HS-5 (cell line): ENCODE data around the gene RMI2.
"Not testable (repeated sequence)": the region's sequence is repeated elsewhere in the genome, so short reads cannot be mapped to it uniquely, and the experiment has no call there.

Experiments
- DNase-seq: peaks from one replicate; pipeline ENCODE4 v3.0.0-alpha.2; 2012; ENCODE audit warnings: low read depth

The RMI2 gene

GRCh38 chr16:11354733-11355574 is 9.7 kb downstream of the RMI2 start:
- DNase-seq: no peak

- DNase-seq: no peak
Observed at GRCh38 chr16:11355862-11356261, 10.6 kb downstream of the RMI2 start.

GRCh38 chr16:11356573-11357331 is 11.5 kb downstream of the RMI2 start:
- DNase-seq: no peak

DNA sequence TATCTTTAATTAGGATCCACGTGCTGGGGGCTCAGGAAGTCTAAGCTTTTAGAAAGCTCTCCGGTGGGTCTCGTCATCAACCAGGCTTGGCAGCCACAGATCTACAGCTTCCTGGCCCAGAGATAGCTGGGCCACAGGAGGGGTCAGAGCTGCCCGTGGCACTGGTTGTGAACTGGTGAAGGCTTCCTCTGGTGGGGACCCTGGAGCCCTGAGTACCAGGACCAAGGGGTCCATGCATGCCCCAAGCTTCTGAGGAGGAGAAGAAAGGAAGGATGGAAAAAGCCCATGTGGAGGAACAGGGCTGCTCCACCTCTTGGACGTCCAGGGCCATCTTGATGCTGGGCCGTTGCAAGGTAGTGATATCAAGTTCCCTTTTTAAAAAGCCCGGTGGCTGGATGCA is 13.3 kb downstream of the RMI2 start:
- no peak for DNase-seq

GRCh38 chr16:11359370-11359769 is 14.1 kb downstream of the RMI2 start:
- no peak for DNase-seq

DNA sequence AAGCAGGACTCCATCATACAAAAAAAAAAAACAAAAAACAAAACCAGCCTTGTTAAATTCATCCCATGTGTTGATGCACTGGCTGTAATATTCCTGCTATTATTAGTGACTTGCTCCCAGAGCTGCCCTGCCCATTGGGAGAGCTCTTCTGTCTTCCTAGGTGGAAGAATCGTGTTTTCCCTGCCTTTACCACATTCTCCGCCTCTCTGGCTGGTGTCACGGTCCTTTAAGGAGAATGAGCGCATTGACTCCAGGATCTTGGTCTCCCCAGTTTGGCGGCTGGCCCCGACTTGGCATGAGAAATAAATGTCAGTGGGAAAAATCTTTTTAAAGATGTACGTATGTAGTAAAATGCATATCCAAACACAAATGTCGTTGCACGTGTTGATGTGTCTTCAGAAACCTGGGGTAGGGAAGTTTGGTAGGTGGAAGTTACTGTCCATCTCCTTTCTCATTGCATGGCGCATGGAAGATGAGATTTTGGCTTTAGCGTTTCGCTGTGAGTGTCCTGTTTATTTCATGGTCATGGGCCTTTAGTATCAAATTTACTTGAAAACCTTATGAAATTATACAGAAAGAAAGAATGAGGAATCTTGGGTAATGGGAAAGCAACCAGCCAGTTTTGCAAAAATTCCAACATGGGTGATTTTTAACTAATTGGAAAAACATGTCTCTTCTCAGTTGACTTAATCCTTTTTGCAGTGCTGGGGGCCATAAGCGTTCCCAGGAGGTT is 15.5 kb downstream of the RMI2 start:
- DNase-seq: no peak

DNA sequence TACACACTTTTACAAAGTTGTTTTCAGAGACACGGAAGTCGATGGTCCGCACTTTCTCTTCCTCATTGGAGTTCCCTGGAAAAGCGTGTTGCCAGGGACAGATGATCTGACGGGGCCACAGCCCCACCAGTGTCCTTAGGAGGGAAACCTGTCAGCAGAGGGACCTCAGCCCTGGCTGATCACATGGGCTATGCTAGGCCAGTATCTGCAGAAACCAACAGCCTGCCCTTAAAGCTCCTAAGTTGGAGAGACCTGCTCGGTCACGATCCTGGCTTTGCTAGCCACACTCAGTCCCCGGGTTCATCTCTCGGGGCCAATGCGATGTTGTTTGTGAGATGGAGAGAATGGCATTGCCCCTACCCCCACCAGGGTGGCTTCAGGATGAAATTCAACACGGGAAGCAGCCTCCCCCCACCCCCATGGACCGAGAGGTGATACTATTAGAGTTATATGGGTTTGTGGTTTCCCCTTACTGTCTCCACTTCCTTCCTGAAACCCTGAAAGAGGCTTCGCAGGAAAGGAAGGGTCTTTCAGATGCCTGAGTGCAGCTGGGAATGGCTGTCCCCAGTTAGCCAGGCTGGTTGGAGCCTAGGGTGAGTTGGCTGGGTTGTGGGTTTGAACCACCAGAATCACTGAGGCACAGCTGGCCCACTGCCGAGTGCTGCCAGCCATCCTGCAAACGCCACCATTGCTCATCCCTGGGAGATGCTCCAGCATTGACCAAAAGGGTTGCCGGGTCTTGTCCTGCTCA is 16.6 kb downstream of the RMI2 start:
- no peak for DNase-seq

- DNase-seq: no peak
Observed at GRCh38 chr16:11363927-11364258, 18.6 kb downstream of the RMI2 start.

- DNase-seq: no peak
Observed at GRCh38 chr16:11367483-11367906, 22.2 kb downstream of the RMI2 start.

DNA sequence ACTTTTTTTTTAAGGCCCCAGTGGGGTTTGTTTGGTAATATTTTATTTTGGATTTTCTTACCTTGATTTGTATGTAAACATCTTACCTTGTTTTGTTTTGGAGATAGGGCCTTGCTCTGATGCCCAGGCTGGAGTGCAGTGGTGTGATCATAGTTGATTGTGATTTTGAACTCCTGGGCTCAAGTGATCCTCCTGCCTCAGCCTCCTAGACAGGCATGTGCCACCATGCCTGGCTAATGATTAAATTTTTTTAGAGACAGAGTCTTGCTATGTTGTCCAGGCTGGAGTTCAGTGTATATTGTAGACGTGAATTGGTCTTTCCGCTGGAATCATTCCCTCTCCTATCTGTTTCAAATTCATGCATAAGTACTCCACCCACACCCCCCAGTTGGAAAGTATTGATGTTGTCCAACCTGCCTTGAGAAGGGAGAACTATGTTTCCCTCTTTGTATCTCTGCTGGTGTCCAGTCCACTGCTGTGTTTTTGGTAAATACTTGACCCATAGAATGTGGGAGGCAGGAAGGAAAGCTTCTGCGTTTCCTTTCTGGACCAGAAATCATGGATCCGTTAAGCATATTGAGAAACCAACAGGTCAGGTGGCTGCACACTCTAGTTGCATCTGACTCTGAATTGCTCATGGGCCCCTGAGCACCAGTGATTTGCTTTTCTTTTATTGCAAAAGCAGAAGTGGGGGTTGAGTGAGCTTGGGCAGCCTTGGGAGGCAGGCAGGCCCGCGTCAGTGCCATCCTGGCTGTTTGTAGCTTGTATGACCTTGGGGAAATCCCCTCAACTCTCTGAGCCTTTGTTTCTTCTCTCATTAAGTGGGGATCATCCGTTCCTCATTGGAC is 25.0 kb downstream of the RMI2 start:
- no peak for DNase-seq

- not testable (repeated sequence) for DNase-seq
Observed at GRCh38 chr16:11370932-11371279, 25.6 kb downstream of the RMI2 start.

DNA sequence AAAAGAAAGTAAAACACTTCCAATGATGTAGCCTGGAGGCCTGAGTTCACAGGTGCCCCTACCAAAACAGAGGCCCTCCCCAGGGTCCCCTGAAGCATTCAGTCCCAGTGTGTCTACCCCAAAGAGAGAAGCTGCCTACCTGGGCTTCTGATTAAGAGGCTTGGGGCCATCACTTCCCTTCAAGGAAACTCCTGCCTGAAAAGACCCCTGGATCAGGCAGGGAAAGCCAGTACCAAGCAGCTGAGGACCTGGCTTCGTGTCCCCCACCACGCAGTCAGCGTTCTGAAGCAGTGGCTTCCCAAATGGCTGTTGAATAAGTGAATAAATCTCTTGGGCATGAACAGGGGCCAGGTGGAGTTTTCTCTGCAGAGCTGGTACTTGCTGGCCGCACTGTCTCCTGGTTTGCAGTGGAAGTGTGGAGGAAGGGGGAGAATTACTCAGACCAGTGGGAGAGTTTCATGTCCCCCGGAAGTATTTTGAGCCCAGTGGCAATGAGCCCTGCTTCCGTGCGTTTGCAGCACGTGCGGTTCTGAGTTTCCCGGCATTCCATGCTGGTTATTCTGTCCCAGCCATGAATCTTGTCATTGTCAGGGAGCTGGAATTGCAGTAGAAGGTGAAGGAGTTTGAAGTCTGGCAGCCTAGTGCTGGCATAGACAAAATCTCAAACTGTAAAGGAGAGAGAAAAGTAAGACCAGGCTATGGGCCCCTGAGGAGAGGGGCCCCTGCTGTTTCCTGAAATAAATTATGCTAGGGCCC is 27.0 kb downstream of the RMI2 start:
- DNase-seq: no peak

DNA sequence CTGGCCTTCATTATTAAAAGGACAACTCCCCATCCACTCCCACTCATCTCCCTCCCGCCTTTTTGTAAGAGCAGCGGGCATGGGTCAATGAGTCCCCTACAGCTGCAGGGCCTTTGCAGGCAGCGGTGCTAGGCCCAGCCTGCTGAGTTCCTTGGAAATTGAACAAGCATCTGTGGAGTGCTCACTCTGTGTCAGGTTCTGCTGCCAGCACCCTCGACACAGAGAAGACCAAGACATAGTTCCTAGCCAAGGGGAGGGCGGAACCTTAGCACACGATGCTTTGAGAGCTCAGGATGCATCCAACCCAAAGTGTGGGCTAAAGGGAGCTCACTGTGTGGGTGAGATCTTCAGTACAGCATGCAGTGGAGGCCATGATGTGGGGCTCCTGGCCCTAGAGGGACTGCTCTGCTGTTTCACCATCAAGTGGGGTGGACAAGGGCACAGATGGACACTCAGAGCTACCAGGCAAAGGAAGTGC is 27.6 kb downstream of the RMI2 start:
- no peak for DNase-seq

GRCh38 chr16:11374255-11374654 is 29.0 kb downstream of the RMI2 start:
- DNase-seq: no peak

DNA sequence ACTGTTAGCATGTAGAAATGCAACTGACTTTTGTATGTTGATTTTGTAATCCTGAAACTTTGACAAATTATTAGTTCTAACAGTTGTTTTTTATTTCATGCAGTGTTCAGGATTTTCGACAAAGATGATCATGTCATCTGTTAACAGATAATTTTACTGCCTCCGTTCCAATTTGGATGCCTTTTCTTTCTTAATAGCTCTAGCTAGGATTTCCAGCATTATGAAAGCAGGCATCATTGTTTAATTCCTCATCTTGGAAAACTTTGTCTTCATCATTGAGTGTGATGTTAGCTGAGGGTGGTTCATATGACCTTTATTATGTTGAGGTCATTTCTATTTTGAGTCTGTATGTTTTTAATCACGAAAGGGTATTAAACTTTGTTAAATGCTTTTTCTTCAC is 31.9 kb downstream of the RMI2 start:
- no peak for DNase-seq

GRCh38 chr16:11378951-11379350 is 33.7 kb downstream of the RMI2 start:
- DNase-seq: not testable (repeated sequence)

- DNase-seq: no peak
Observed at GRCh38 chr16:11379420-11379819, 34.2 kb downstream of the RMI2 start.

- no peak for DNase-seq
Observed at GRCh38 chr16:11380836-11381235, 35.6 kb downstream of the RMI2 start.

GRCh38 chr16:11383481-11384183 is 38.4 kb downstream of the RMI2 start:
- DNase-seq: no peak
